GM19463 (cell line): ENCODE measurements around the gene OR51T1.

Source experiments
- ATAC-seq: cut with Tn5 transposase; IDR thresholded peaks from one replicate; pipeline ENCODE4 v1.9.1; 2021; ENCODE audit warnings: mild to moderate bottlenecking, moderate library complexity; ENCODE audit not compliant: unreplicated experiment

The OR51T1 gene

GRCh38 chr11:4924239-4924638 lies 42.5 kb downstream of the OR51T1 start, which contains the start of gene OR51G1:
Gene OR51G1 (minus strand): TSS chr11:4924339. CDS start chr11:4924339, 0 bp downstream.
- no peak for ATAC-seq

GRCh38 chr11:4926608-4927007 lies 44.9 kb downstream of the OR51T1 start:
- ATAC-seq: no peak
